ENCODE data around the gene CDH13.

DNA sequence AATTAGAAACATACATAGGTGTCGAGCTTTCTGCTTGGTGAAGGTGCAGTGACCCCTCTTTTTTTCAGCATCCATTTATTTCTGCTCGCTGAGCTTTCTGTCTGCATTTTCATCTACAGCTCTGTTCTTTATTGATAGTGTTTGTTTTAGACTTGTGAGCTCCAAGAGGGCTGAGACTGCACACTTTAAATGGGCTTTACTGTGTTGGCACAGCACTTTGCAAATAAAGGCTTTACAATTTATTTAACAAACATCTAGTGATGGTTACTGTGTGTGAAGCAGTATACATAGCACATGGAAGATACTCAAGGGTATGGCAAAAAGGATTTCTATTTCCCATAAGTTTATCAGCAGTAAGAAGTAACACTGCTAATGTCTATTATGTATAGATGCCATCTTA lies 617.3 kb downstream of the CDH13 start:
- TF ChIP-seq REST (IDR thresholded peaks at IDR 0.05; ENCODE audit: insufficient read depth in 1 of 2, low read depth in 2 of 2, low read length in 2 of 2) (no peak), TAF1 (IDR thresholded peaks at IDR 0.05; ENCODE audit: borderline replicate concordance, insufficient read depth, low read length) (no peak), POLR2AphosphoS5 (IDR thresholded peaks at IDR 0.05; ENCODE audit: low read depth, low read length) (no peak), SIN3A (IDR thresholded peaks at IDR 0.05; ENCODE audit: borderline replicate concordance, insufficient read depth, low read length) (no peak), FOXP2 (optimal IDR thresholded peaks at IDR 0.05; ENCODE audit: borderline replicate concordance, extremely low read depth, extremely low read length, insufficient read depth) (no peak)
